ENCODE measurements around the gene CAMKMT. TPM values are rescaled to one million over a fixed set of nuclear protein-coding genes. Genes with fewer than 3 reads are reported as not detected.
"Not testable (repeated sequence)": the region's sequence is repeated elsewhere in the genome, so short reads cannot be mapped to it uniquely, and the experiment has no call there.

The CAMKMT gene
- total and polyA plus RNA-seq, 10 donors: 4.1 to 26.1 (median 11.0) TPM

DNA sequence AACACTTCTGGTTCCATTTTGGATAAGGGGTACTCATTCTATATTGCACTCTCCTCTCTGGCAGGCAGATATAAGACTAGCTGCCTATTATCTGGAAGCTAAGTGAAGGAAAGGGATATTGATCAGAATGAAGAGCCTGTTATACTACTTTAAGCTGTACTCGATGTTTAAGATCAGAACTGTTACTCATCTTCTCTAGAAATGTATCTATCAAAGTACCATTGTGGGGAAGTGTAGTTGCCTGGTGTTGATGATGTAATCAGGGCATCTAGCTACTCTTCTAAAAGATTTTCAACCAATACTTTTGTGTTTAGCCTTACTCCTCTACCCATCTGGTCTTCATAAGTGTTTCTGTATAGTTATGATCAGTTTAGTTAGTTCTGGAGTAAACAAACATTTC is 5.8 kb downstream of the CAMKMT start:
- Histone ChIP-seq H3K4me1 (peaks cover 0 to 12% (median 5%) of the 10 kb centered on the region in 6 donors), H3K27me3 (replicated peaks in 1 of 7) (no peaks in the 10 kb centered on the region), H3K4me3 (no peak overlapping the region), H3K36me3 (peaks cover 0 to 6% (median 0%) of the 10 kb centered on the region in 6 donors), H3K9me3 (no peaks in the 10 kb centered on the region), H3K27ac (no peak overlapping the region)
- TF ChIP-seq POLR2A (IDR thresholded peaks at IDR 0.05) (no peak), POLR2AphosphoS5 (IDR thresholded peaks at IDR 0.05) (no peak)
- TF ChIP-seq, protein P1, sequence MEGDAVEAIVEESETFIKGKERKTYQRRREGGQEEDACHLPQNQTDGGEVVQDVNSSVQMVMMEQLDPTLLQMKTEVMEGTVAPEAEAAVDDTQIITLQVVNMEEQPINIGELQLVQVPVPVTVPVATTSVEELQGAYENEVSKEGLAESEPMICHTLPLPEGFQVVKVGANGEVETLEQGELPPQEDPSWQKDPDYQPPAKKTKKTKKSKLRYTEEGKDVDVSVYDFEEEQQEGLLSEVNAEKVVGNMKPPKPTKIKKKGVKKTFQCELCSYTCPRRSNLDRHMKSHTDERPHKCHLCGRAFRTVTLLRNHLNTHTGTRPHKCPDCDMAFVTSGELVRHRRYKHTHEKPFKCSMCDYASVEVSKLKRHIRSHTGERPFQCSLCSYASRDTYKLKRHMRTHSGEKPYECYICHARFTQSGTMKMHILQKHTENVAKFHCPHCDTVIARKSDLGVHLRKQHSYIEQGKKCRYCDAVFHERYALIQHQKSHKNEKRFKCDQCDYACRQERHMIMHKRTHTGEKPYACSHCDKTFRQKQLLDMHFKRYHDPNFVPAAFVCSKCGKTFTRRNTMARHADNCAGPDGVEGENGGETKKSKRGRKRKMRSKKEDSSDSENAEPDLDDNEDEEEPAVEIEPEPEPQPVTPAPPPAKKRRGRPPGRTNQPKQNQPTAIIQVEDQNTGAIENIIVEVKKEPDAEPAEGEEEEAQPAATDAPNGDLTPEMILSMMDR (IDR thresholded peaks at IDR 0.05 in 8 of 11, conservative IDR thresholded peaks at IDR 0.05 in 3 of 11): no peak
- DNase-seq: no peak
- intact Hi-C loops (cut with DNase I; ENCODE audit: low total_unique reads): loop anchor here (10.0 kb wide), 1 partner anchor 193 kb away; no protein-coding TSS in a partner anchor
- WGBS, 5 donors: 70 to 90% (median 76%) methylated on average over 1 of the region's 1 CpG

- H3K4me1 ChIP-seq: no peaks in the 10 kb centered on the region
- no peak for DNase-seq
- no peaks in the 10 kb centered on the region for H3K9me3 ChIP-seq
- no peaks in the 10 kb centered on the region for H3K27me3 ChIP-seq (replicated peaks in 1 of 7)
- H3K36me3 ChIP-seq: peaks cover 0 to 13% (median 0%) of the 10 kb centered on the region in 6 donors
- no peak for TF ChIP-seq POLR2AphosphoS5 (IDR thresholded peaks at IDR 0.05)
- TF ChIP-seq POLR2A (IDR thresholded peaks at IDR 0.05): no peak
- no peak overlapping the region for H3K4me3 ChIP-seq
- H3K27ac ChIP-seq: no peak overlapping the region
- intact Hi-C loops (cut with DNase I; ENCODE audit: low total_unique reads): loop anchor here (10.0 kb wide), 1 partner anchor 195 kb away; no protein-coding TSS in a partner anchor
Measured at GRCh38 chr2:44369392-44369791, 7.6 kb downstream of the CAMKMT start.

GRCh38 chr2:44371445-44371844 is 9.7 kb downstream of the CAMKMT start:
- no peak overlapping the region for H3K4me3 ChIP-seq
- DNase-seq: no peak
- TF ChIP-seq, protein P1 (IDR thresholded peaks at IDR 0.05 in 8 of 11, conservative IDR thresholded peaks at IDR 0.05 in 3 of 11): no peak
- TF ChIP-seq POLR2AphosphoS5 (IDR thresholded peaks at IDR 0.05): no peak
- no peak for TF ChIP-seq POLR2A (IDR thresholded peaks at IDR 0.05)
- no peaks in the 10 kb centered on the region for H3K4me1 ChIP-seq
- H3K27me3 ChIP-seq (replicated peaks in 1 of 7): no peaks in the 10 kb centered on the region
- peaks cover 0 to 27% (median 0%) of the 10 kb centered on the region in 6 donors for H3K36me3 ChIP-seq
- no peaks in the 10 kb centered on the region for H3K9me3 ChIP-seq
- intact Hi-C loops (cut with DNase I; ENCODE audit: low total_unique reads): no loop called here
- no peak overlapping the region for H3K27ac ChIP-seq

DNA sequence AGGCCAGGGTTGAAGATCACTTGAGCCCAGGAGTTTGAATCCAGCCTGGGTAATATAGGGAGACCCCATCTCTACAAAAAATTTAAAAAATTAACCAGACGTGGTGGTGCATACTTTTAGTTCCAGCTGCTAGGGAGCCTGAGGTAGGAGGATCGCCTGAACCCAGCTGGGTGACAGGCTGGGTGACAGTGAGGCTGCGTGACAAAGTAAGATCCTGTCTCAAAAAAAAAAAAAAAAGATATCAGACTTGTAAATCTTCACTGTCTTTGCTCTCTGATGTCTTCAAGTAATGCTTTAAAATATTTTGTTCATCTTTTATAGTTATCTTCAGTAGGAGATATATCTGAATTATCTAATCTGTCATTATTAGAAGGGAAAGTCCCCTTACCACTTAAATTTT is 10.5 kb downstream of the CAMKMT start:
- Histone ChIP-seq H3K4me3 (no peak overlapping the region), H3K9me3 (no peaks in the 10 kb centered on the region), H3K27ac (no peak overlapping the region), H3K36me3 (peaks cover 0 to 28% (median 0%) of the 10 kb centered on the region in 6 donors), H3K4me1 (no peaks in the 10 kb centered on the region), H3K27me3 (replicated peaks in 1 of 7) (no peaks in the 10 kb centered on the region)
- no peak for TF ChIP-seq POLR2AphosphoS5 (IDR thresholded peaks at IDR 0.05)
- TF ChIP-seq, protein P1 (IDR thresholded peaks at IDR 0.05 in 8 of 11, conservative IDR thresholded peaks at IDR 0.05 in 3 of 11): no peak
- no peak for TF ChIP-seq POLR2A (IDR thresholded peaks at IDR 0.05)
- no peak for DNase-seq
- intact Hi-C loops (cut with DNase I; ENCODE audit: low total_unique reads): no loop called here
- 90 to 95% (median 92%) methylated on average over 3 of the region's 3 CpGs for WGBS, 5 donors

DNA sequence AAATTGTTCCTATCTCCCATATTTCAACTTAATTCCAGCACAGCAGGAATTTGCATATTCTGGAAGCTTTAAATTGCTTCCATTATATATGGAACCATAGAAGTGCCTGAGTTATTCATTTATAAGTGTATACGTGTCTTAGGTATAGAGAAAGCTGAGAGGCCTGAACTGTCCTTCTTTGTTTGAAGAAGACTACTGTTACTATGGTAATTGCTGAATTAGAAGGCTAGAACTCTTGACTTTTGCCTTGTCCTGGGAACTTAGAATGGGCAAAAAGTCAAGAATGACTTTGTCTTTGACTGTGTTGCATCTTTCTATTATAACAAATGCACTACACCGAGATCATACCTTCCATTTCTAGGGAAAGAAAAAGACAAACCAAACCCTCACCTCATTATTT is 15.7 kb downstream of the CAMKMT start:
- peaks cover 0 to 29% (median 2%) of the 10 kb centered on the region in 6 donors for H3K36me3 ChIP-seq
- intact Hi-C loops (cut with DNase I; ENCODE audit: low total_unique reads): no loop called here
- DNase-seq: no peak
- no peak overlapping the region for H3K27ac ChIP-seq
- no peaks in the 10 kb centered on the region for H3K9me3 ChIP-seq
- H3K27me3 ChIP-seq (replicated peaks in 1 of 7): no peaks in the 10 kb centered on the region
- no peak for TF ChIP-seq POLR2AphosphoS5 (IDR thresholded peaks at IDR 0.05)
- TF ChIP-seq, protein P1 (IDR thresholded peaks at IDR 0.05 in 8 of 11, conservative IDR thresholded peaks at IDR 0.05 in 3 of 11): no peak
- no peak for TF ChIP-seq POLR2A (IDR thresholded peaks at IDR 0.05)
- H3K4me3 ChIP-seq: no peak overlapping the region
- 93 to 100% (median 98%) methylated on average over 2 of the region's 2 CpGs for WGBS, 5 donors
- no peaks in the 10 kb centered on the region for H3K4me1 ChIP-seq

- WGBS, 5 donors: 65 to 79% (median 71%) methylated on average over 2 of the region's 2 CpGs
Measured at GRCh38 chr2:44385226-44385625, 23.5 kb downstream of the CAMKMT start.

More at GRCh38 chr2:44385226-44385625, 23.5 kb downstream of the CAMKMT start:
- Histone ChIP-seq H3K36me3 (peaks cover 0 to 16% (median 6%) of the 10 kb centered on the region in 6 donors), H3K9me3 (peaks cover 0 to 16% (median 11%) of the 10 kb centered on the region in 8 donors)
- DNase-seq; H3K27ac ChIP-seq; H3K4me1 ChIP-seq; H3K4me3 ChIP-seq; intact Hi-C loops (cut with DNase I; ENCODE audit: low total_unique reads); H3K27me3 ChIP-seq (replicated peaks in 1 of 7): not testable (repeated sequence)

Measured in spleen (tissue), 11 donors.